HepG2 (cell line): ENCODE measurements around the gene SLC13A3. TPM values are rescaled to one million over a fixed set of nuclear protein-coding genes. Genes with fewer than 3 reads are reported as not detected.

Source experiments
- CEBPG ChIP-seq: IDR thresholded peaks from 2 replicates; pipeline ENCODE4 v1.6.1; 2016
- ELF4 ChIP-seq: sonication (generic); formaldehyde crosslinking; IDR thresholded peaks from 2 replicates; pipeline ENCODE4 v1.5.0; 2020; ENCODE audit warnings: missing genetic modification reagents, mild to moderate bottlenecking, moderate library complexity, borderline replicate concordance
- GABPA ChIP-seq, 2 experiments: IDR thresholded peaks; 2 replicates each; pipeline ENCODE4 v1.6.1; 2011 to 2016; ENCODE audit warnings: low read depth in 2 of 2, low read length in 1 of 2, missing biosample characterization in 1 of 2, missing genetic modification characterization in 1 of 2
- GMEB2 ChIP-seq: IDR thresholded peaks from 2 replicates; pipeline ENCODE4 v1.6.1; 2016; ENCODE audit warnings: missing biosample characterization, missing genetic modification reagents, low read depth
- HMGXB3 ChIP-seq: sonication (generic); formaldehyde crosslinking; IDR thresholded peaks from 2 replicates; pipeline ENCODE4 v1.4.0; 2020; ENCODE audit warnings: missing genetic modification reagents, borderline replicate concordance
- IKZF5 ChIP-seq: IDR thresholded peaks from 2 replicates; pipeline ENCODE4 v1.6.1; 2018; ENCODE audit warnings: missing genetic modification reagents, mild to moderate bottlenecking, missing compliant biosample characterization
- MED13 ChIP-seq: sonication (generic); formaldehyde crosslinking; IDR thresholded peaks from 2 replicates; pipeline ENCODE4 v1.5.0; 2020; ENCODE audit warnings: missing genetic modification reagents
- MTF2 ChIP-seq: sonication (generic); formaldehyde crosslinking; IDR thresholded peaks from 2 replicates; pipeline ENCODE4 v1.5.0; 2020; ENCODE audit warnings: missing genetic modification reagents, borderline replicate concordance
- RARA ChIP-seq: IDR thresholded peaks from 2 replicates; pipeline ENCODE4 v1.6.1; 2016; ENCODE audit warnings: missing genetic modification reagents, missing compliant biosample characterization
- RFX3 ChIP-seq: IDR thresholded peaks from 2 replicates; pipeline ENCODE4 v1.6.1; 2016; ENCODE audit warnings: missing biosample characterization, missing genetic modification reagents
- RXRB ChIP-seq: IDR thresholded peaks from 2 replicates; pipeline ENCODE4 v1.6.1; 2016; ENCODE audit warnings: borderline replicate concordance, missing genetic modification reagents, missing compliant biosample characterization
- SIN3A ChIP-seq: IDR thresholded peaks from 2 replicates; pipeline ENCODE4 v1.6.1; 2011; ENCODE audit warnings: low read depth, mild to moderate bottlenecking, control low read depth, low read length, borderline replicate concordance
- SIN3B ChIP-seq: fragments of 150-350 bp; IDR thresholded peaks from 2 replicates; pipeline ENCODE4 v1.6.1; 2014; ENCODE audit warnings: low read length
- SNAI1 ChIP-seq: sonication (generic); formaldehyde crosslinking; IDR thresholded peaks from 2 replicates; pipeline ENCODE4 v1.5.0; 2020; ENCODE audit warnings: mild to moderate bottlenecking, missing genetic modification reagents, borderline replicate concordance
- TAF15 ChIP-seq: fragments of 200-400 bp; formaldehyde crosslinking; IDR thresholded peaks from one replicate; pipeline ENCODE4 v1.6.1; 2018; ENCODE audit warnings: mild to moderate bottlenecking, low read depth, low read length; ENCODE audit not compliant: poor library complexity, severe bottlenecking
- TOPORS ChIP-seq: sonication (generic); formaldehyde crosslinking; IDR thresholded peaks from 2 replicates; pipeline ENCODE4 v1.8.0; 2023; ENCODE audit warnings: mild to moderate bottlenecking, missing genetic modification reagents
- ZEB1 ChIP-seq: IDR thresholded peaks from 2 replicates; pipeline ENCODE4 v1.6.1; 2012; ENCODE audit warnings: mild to moderate bottlenecking, low read depth, inconsistent platforms; ENCODE audit not compliant: insufficient replicate concordance
- ZFP62 ChIP-seq: sonication (generic); formaldehyde crosslinking; IDR thresholded peaks from 2 replicates; pipeline ENCODE4 v1.4.0; 2020; ENCODE audit warnings: missing genetic modification reagents
- ZFYVE20 ChIP-seq: sonication (generic); formaldehyde crosslinking; IDR thresholded peaks from 2 replicates; pipeline ENCODE4 v1.8.0; 2023; ENCODE audit warnings: low read depth, mild to moderate bottlenecking, moderate library complexity, missing genetic modification reagents, borderline replicate concordance
- ZNF101 ChIP-seq: sonication (generic); formaldehyde crosslinking; IDR thresholded peaks from 2 replicates; pipeline ENCODE4 v1.4.0; 2020; ENCODE audit warnings: mild to moderate bottlenecking, low read depth, missing genetic modification reagents, borderline replicate concordance
- ZNF205 ChIP-seq: IDR thresholded peaks from 2 replicates; pipeline ENCODE4 v1.6.1; 2018; ENCODE audit warnings: missing biosample characterization, missing genetic modification reagents
- ZNF768 ChIP-seq: sonication (generic); formaldehyde crosslinking; IDR thresholded peaks from 2 replicates; pipeline ENCODE4 v1.4.0; 2020; ENCODE audit warnings: missing genetic modification reagents
- ZNF788 ChIP-seq: sonication (generic); formaldehyde crosslinking; IDR thresholded peaks from 2 replicates; pipeline ENCODE4 v1.5.0; 2020; ENCODE audit warnings: mild to moderate bottlenecking, missing genetic modification reagents, borderline replicate concordance
- polyA plus RNA-seq, 8 experiments: library from polyadenylated mRNA; depleted of rRNA in 3 of 8; stranded (reverse) in 7 of 8; unstranded in 1 of 8; fragments of >200 nt; fragmentation: Illumina TruSeq in 4 of 8; extraction: Trizol in 4 of 8; gene quantifications; 2 replicates each; pipeline versions ENCODE4 v1.2.1 to v1.2.3, GENCODE V29; 2011 to 2016; ENCODE audit warnings: low read depth in 4 of 8, missing spikeins in 1 of 8, mixed read lengths in 1 of 8; ENCODE audit not compliant: insufficient read depth in 1 of 8
- total RNA-seq, 5 experiments: library from RNA; depleted of rRNA; stranded (reverse); fragments of >200 nt; fragmentation: Illumina TruSeq; extraction: Trizol; gene quantifications; 2 replicates each; pipeline ENCODE4 v1.2.3, GENCODE V29; 2016; ENCODE audit warnings: low read depth in 1 of 5

SLC13A3 gene
- total and polyA plus RNA-seq, 2 of the 13 experiments (the other 11 are each of a cell fraction or from before 2014, with no cell fraction given), result 66.5 to 76.0 TPM

DNA sequence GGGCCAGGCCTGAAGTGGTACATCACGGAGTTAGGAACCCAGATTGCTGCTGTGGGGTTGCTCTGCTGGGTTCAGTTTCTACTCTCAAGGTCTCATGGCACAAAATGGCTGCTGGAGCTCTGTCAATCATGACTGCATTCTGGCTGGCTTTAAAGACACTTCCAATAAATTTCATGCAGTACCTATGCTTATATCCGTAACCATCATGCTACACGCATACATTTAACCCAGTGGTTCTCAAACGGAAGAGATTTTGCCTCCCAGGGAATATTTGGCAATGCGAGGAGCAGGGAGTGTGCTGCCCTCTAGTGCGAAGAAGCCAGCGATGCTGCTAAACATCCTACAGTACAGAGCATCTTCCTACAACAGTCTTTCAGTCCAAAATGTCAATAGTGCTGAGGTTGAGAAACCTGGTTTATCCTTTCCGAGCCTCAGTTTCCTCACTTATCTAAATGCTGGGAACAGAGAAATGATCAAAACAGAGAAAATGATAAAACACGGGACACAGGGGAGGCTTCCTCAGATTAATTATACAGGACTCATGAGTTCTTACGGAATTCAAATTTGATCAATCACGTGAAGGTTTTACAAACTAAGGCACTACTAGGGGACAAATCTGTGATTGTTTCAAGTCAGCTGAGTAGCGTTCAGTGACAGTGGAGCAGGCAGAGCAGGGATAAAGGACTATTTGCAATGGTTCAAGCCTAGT, 48.5 kb upstream of the SLC13A3 start (continued):
- TF ChIP-seq ZFYVE20 (no peak), GMEB2 (no peak), MED13 (CRISPR knock-in tag) (no peak; the same call in 1 of the 2 replicates), HMGXB3 (no peak), ZNF205 (CRISPR knock-in tag) (no peak), ZNF788 (CRISPR knock-in tag) (peak; percentile 39; the same call in 1 of the 2 replicates), CEBPG (peak; percentile 76), ZEB1 (no peak), RXRB (CRISPR knock-in tag) (peak; percentile 59), ZNF768 (CRISPR knock-in tag) (no peak), ZNF101 (CRISPR knock-in tag) (no peak), RFX3 (CRISPR knock-in tag) (no peak), ZFP62 (CRISPR knock-in tag) (no peak), RARA (CRISPR knock-in tag) (peak; percentile 27; the same call in 1 of the 2 replicates), SNAI1 (CRISPR knock-in tag) (no peak), ELF4 (CRISPR knock-in tag) (no peak), TAF15 (no peak), GABPA (IDR thresholded peaks at IDR 0.05; ENCODE audit: low read depth, low read length) (no peak), GABPA (CRISPR knock-in tag; IDR thresholded peaks at IDR 0.05; ENCODE audit: low read depth) (0 out of 2 replicates have a peak, but pooled peaks have one; percentile 11), SIN3A (no peak), IKZF5 (peak; percentile 42; the same call in 1 of the 2 replicates), TOPORS (CRISPR knock-in tag) (no peak), MTF2 (no peak), SIN3B (peak; percentile 53; the same call in 1 of the 2 replicates)
